Neuronal stem cell (in vitro differentiated cells): ENCODE measurements around the gene SLC26A11.

Experiments
- DNase-seq: peaks from one replicate; pipeline ENCODE4 v3.0.0-alpha.2; 2013; ENCODE audit warnings: low spot score
- H2AFZ ChIP-seq: one replicate; pipeline ENCODE4 v1.6.1; 2013; ENCODE audit warnings: mild to moderate bottlenecking, low read length, inconsistent platforms
- H2AK5ac ChIP-seq: 2 replicates; pipeline ENCODE4 v1.6.1; 2013; ENCODE audit warnings: low read depth, mild to moderate bottlenecking, inconsistent platforms, low read length, moderate library complexity, mixed read lengths
- H2BK120ac ChIP-seq: 2 replicates; pipeline ENCODE4 v1.6.1; 2013; ENCODE audit warnings: low read depth, mild to moderate bottlenecking, inconsistent platforms, low read length, moderate library complexity, mixed read lengths
- H2BK12ac ChIP-seq: one replicate; pipeline ENCODE4 v1.6.1; 2013; ENCODE audit warnings: low read length, inconsistent platforms
- H2BK15ac ChIP-seq: 2 replicates; pipeline ENCODE4 v1.6.1; 2013; ENCODE audit warnings: mild to moderate bottlenecking, low read length, inconsistent platforms, mixed read lengths
- H2BK5ac ChIP-seq: one replicate; pipeline ENCODE4 v1.6.1; 2013; ENCODE audit warnings: inconsistent platforms, mild to moderate bottlenecking, low read length, moderate library complexity
- H3K14ac ChIP-seq: one replicate; pipeline ENCODE4 v1.6.1; 2013; ENCODE audit warnings: low read length, inconsistent platforms
- H3K18ac ChIP-seq: 2 replicates; pipeline ENCODE4 v1.6.1; 2013; ENCODE audit warnings: low read length, inconsistent platforms
- H3K23ac ChIP-seq: 2 replicates; pipeline ENCODE4 v1.6.1; 2013; ENCODE audit warnings: low read depth, mild to moderate bottlenecking, mixed read lengths, low read length, inconsistent platforms; ENCODE audit not compliant: poor library complexity
- H3K27ac ChIP-seq: replicated peaks from 3 replicates; pipeline ENCODE4 v1.5.1; 2013; ENCODE audit warnings: low read length, inconsistent platforms
- H3K27me3 ChIP-seq, 3 experiments: 2 replicates each; pipeline ENCODE4 v1.6.1; 2013; ENCODE audit warnings: low read length in 3 of 3, mild to moderate bottlenecking in 2 of 3, inconsistent platforms in 1 of 3, low read depth in 1 of 3, mixed read lengths in 1 of 3, moderate library complexity in 1 of 3; ENCODE audit not compliant: control insufficient read depth in 3 of 3, insufficient read depth in 3 of 3
- H3K36me3 ChIP-seq, 2 donors: replicated peaks in 1 of 2; 2 replicates each; pipeline ENCODE4 v1.6.1; 2013; ENCODE audit warnings: low read length in 2 of 2; ENCODE audit not compliant: control insufficient read depth in 2 of 2, insufficient read depth in 2 of 2
- H3K4ac ChIP-seq: 2 replicates; pipeline ENCODE4 v1.6.1; 2013; ENCODE audit warnings: inconsistent platforms, mild to moderate bottlenecking, low read length, moderate library complexity
- H3K4me1 ChIP-seq, 2 donors: 1 replicate in 1 of 2; 2 replicates in 1 of 2; pipeline ENCODE4 v1.6.1; 2013; ENCODE audit warnings: low read length in 2 of 2, low read depth in 1 of 2; ENCODE audit not compliant: control insufficient read depth in 2 of 2, insufficient read depth in 1 of 2
- H3K4me2 ChIP-seq: one replicate; pipeline ENCODE4 v1.6.1; 2013; ENCODE audit warnings: mild to moderate bottlenecking, low read length, inconsistent platforms; ENCODE audit not compliant: insufficient read depth, poor library complexity, severe bottlenecking
- H3K4me3 ChIP-seq, 2 donors: 2 replicates each; pipeline ENCODE4 v1.5.1; 2013; ENCODE audit warnings: low read length in 2 of 2, mild to moderate bottlenecking in 2 of 2, inconsistent platforms in 1 of 2, moderate library complexity in 1 of 2
- H3K79me1 ChIP-seq: one replicate; pipeline ENCODE4 v1.6.1; 2013; ENCODE audit warnings: low read depth, mild to moderate bottlenecking, inconsistent platforms, low read length, moderate library complexity
- H3K9ac ChIP-seq: one replicate; pipeline ENCODE4 v1.6.1; 2013; ENCODE audit warnings: mild to moderate bottlenecking, low read depth, low read length, inconsistent platforms; ENCODE audit not compliant: poor library complexity
- H3K9me3 ChIP-seq, 2 donors: replicated peaks in 1 of 2; 2 replicates each; pipeline versions ENCODE3 to v1.6.1; 2013; ENCODE audit warnings: low read length in 2 of 2, mild to moderate bottlenecking in 2 of 2, inconsistent platforms in 1 of 2, low read depth in 1 of 2, mixed read lengths in 1 of 2, moderate library complexity in 1 of 2; ENCODE audit not compliant: control insufficient read depth in 2 of 2, insufficient read depth in 1 of 2
- H4K8ac ChIP-seq: one replicate; pipeline ENCODE4 v1.6.1; 2013; ENCODE audit warnings: low read depth, mild to moderate bottlenecking, inconsistent platforms, low read length, moderate library complexity
- H4K91ac ChIP-seq: one replicate; pipeline ENCODE4 v1.6.1; 2013; ENCODE audit warnings: low read length, low read depth, mild to moderate bottlenecking, inconsistent platforms; ENCODE audit not compliant: poor library complexity
- WGBS, 2 donors: extraction: QIAGEN DNeasy Blood & Tissue Kit; methylation state at CpG; one replicate each; pipeline ENCODE4 v1.1.7; 2013; ENCODE audit warnings: missing lambda C conversion rate in 2 of 2, mixed read lengths in 1 of 2; ENCODE audit not compliant: insufficient read length in 2 of 2, insufficient replicate concordance in 1 of 2; ENCODE audit errors: extremely low coverage in 2 of 2; 5-methylcytosine and 5-hydroxymethylcytosine counted together

The SLC26A11 gene

GRCh38 chr17:80205811-80206210 lies 14.4 kb upstream of the SLC26A11 start:
- Histone ChIP-seq H3K27ac (no peak overlapping the region), H2BK12ac (no peak overlapping the region), H3K79me1 (peaks cover 2% of the 10 kb centered on the region), H3K14ac (no peak overlapping the region), H3K4ac (no peak overlapping the region), H3K4me2 (no peak overlapping the region), H3K4me1 (peaks cover 0 to 3% of the 10 kb centered on the region in 2 donors), H2BK5ac (no peak overlapping the region), H3K18ac (no peak overlapping the region), H3K23ac (no peak overlapping the region), H2AK5ac (no peak overlapping the region), H3K9ac (no peak overlapping the region), H3K9me3 (no peaks in the 10 kb centered on the region), H2AFZ (no peak overlapping the region), H4K91ac (no peak overlapping the region), H3K4me3 (no peak overlapping the region), H3K27me3 (no peaks in the 10 kb centered on the region), H2BK120ac (no peak overlapping the region), H3K36me3 (peaks cover 9 to 26% of the 10 kb centered on the region in 2 donors), H4K8ac (no peak overlapping the region), H2BK15ac (no peak overlapping the region)
- WGBS, 2 donors, result no CpG with 5 or more reads among the region's 13 CpGs
- DNase-seq, result no peak

GRCh38 chr17:80208050-80208449 lies 12.2 kb upstream of the SLC26A11 start:
- no CpG with 5 or more reads among the region's 16 CpGs for WGBS, 2 donors

GRCh38 chr17:80209765-80210164 lies 10.5 kb upstream of the SLC26A11 start:
- H3K23ac ChIP-seq, result no peak overlapping the region
- no peak overlapping the region for H2BK120ac ChIP-seq
- no peak overlapping the region for H3K14ac ChIP-seq
- whole genome bisulfite sequencing, 2 donors, result no CpG with 5 or more reads among the region's 12 CpGs
- no peak overlapping the region for H3K27ac ChIP-seq
- no peak overlapping the region for H3K18ac ChIP-seq
- peak overlapping the region; percentile 29 for H2BK5ac ChIP-seq
- no peak overlapping the region for H3K4ac ChIP-seq
- H3K4me1 ChIP-seq, result peaks cover 0 to 3% of the 10 kb centered on the region in 2 donors
- no peak overlapping the region for H2BK12ac ChIP-seq
- H3K4me3 ChIP-seq, result no peak overlapping the region
- no peak overlapping the region for H2BK15ac ChIP-seq
- peaks cover 5% of the 10 kb centered on the region for H3K79me1 ChIP-seq
- H4K91ac ChIP-seq, result no peak overlapping the region
- no peaks in the 10 kb centered on the region for H3K27me3 ChIP-seq
- H3K9ac ChIP-seq, result no peak overlapping the region
- H4K8ac ChIP-seq, result no peak overlapping the region
- no peak for DNase-seq
- no peak overlapping the region for H2AK5ac ChIP-seq
- no peaks in the 10 kb centered on the region for H3K9me3 ChIP-seq
- H3K36me3 ChIP-seq, result peaks cover 17 to 55% of the 10 kb centered on the region in 2 donors
- H2AFZ ChIP-seq, result no peak overlapping the region
- H3K4me2 ChIP-seq, result no peak overlapping the region

More at GRCh38 chr17:80208050-80208449, 12.2 kb upstream of the SLC26A11 start:
- H3K23ac ChIP-seq, result no peak overlapping the region
- H3K27me3 ChIP-seq, result no peaks in the 10 kb centered on the region
- no peak overlapping the region for H3K27ac ChIP-seq
- no peak overlapping the region for H3K4me2 ChIP-seq
- no peak overlapping the region for H2AK5ac ChIP-seq
- no peak overlapping the region for H2AFZ ChIP-seq
- H3K4me3 ChIP-seq, result no peak overlapping the region
- no peak for DNase-seq
- H2BK5ac ChIP-seq, result no peak overlapping the region
- peak overlapping the region; percentile 71 for H3K14ac ChIP-seq
- H3K4me1 ChIP-seq, result peaks cover 0 to 3% of the 10 kb centered on the region in 2 donors
- H4K8ac ChIP-seq, result no peak overlapping the region
- H4K91ac ChIP-seq, result no peak overlapping the region
- H3K36me3 ChIP-seq, result peaks cover 16 to 44% of the 10 kb centered on the region in 2 donors
- no peak overlapping the region for H2BK120ac ChIP-seq
- H3K4ac ChIP-seq, result no peak overlapping the region
- H2BK15ac ChIP-seq, result no peak overlapping the region
- peak overlapping the region; percentile 57 for H3K18ac ChIP-seq
- no peak overlapping the region for H2BK12ac ChIP-seq
- no peak overlapping the region for H3K9ac ChIP-seq
- H3K9me3 ChIP-seq, result no peaks in the 10 kb centered on the region
- H3K79me1 ChIP-seq, result peaks cover 2% of the 10 kb centered on the region

- H3K18ac ChIP-seq, result no peak overlapping the region
- H3K4me1 ChIP-seq, result no peaks in the 10 kb centered on the region
- H3K4me2 ChIP-seq, result no peak overlapping the region
- no peak overlapping the region for H2BK15ac ChIP-seq
- H2AK5ac ChIP-seq, result no peak overlapping the region
- no peak for DNase-seq
- H3K27me3 ChIP-seq, result no peaks in the 10 kb centered on the region
- H2BK5ac ChIP-seq, result peak overlapping the region; percentile 29
- peak overlapping the region; percentile 43 for H4K8ac ChIP-seq
- no peak overlapping the region for H2BK120ac ChIP-seq
- peak overlapping the region; percentile 43 for H3K23ac ChIP-seq
- H3K9me3 ChIP-seq, result no peaks in the 10 kb centered on the region
- H4K91ac ChIP-seq, result no peak overlapping the region
- H2AFZ ChIP-seq, result no peak overlapping the region
- H3K4me3 ChIP-seq, result peak overlapping the region in 1 of 2 donors; percentile 52
- peaks cover 17 to 55% of the 10 kb centered on the region in 2 donors for H3K36me3 ChIP-seq
- H3K14ac ChIP-seq, result no peak overlapping the region
- no peak overlapping the region for H3K27ac ChIP-seq
- no peak overlapping the region for H3K4ac ChIP-seq
- H3K9ac ChIP-seq, result peak overlapping the region; percentile 44
- peaks cover 7% of the 10 kb centered on the region for H3K79me1 ChIP-seq
- peak overlapping the region; percentile 10 for H2BK12ac ChIP-seq
- WGBS, 2 donors, result no CpG with 5 or more reads among the region's 47 CpGs
Measured at GRCh38 chr17:80210348-80211108, 9.7 kb upstream of the SLC26A11 start.
